ENCODE measurements around the gene TRIM65.

GRCh38 chr17:75898791-75899190, 2.0 kb upstream of the TRIM65 start:
- TF ChIP-seq CTCF (IDR thresholded peaks at IDR 0.05; ENCODE audit: low read length) (no peak), EZH2 (IDR thresholded peaks at IDR 0.05; ENCODE audit: borderline replicate concordance, low read length) (no peak)

All from OCI-LY1 (cell line).